ENCODE data around the gene MORN5.

The MORN5 gene

GRCh38 chr9:122206118-122207046 is 46.7 kb downstream of the MORN5 start:
- TF ChIP-seq PPARA (CRISPR knock-in tag; IDR thresholded peaks at IDR 0.05; ENCODE audit: borderline replicate concordance) (no peak), RARB (CRISPR knock-in tag; IDR thresholded peaks at IDR 0.05) (no peak), ESRRG (CRISPR knock-in tag; IDR thresholded peaks at IDR 0.05) (no peak), ZNF70 (CRISPR knock-in tag; IDR thresholded peaks at IDR 0.05) (no peak), CREB5 (CRISPR knock-in tag; IDR thresholded peaks at IDR 0.05; ENCODE audit: low read depth) (no peak), BACH2 (CRISPR knock-in tag; IDR thresholded peaks at IDR 0.05; ENCODE audit: borderline replicate concordance) (no peak), TOX (CRISPR knock-in tag; IDR thresholded peaks at IDR 0.05; ENCODE audit: borderline replicate concordance) (no peak), OSR1 (CRISPR knock-in tag; IDR thresholded peaks at IDR 0.05) (no peak), ZFP3 (CRISPR knock-in tag; IDR thresholded peaks at IDR 0.05) (no peak), ZC3H10 (CRISPR knock-in tag; IDR thresholded peaks at IDR 0.05) (no peak)
- TF ChIP-seq, protein P1, sequence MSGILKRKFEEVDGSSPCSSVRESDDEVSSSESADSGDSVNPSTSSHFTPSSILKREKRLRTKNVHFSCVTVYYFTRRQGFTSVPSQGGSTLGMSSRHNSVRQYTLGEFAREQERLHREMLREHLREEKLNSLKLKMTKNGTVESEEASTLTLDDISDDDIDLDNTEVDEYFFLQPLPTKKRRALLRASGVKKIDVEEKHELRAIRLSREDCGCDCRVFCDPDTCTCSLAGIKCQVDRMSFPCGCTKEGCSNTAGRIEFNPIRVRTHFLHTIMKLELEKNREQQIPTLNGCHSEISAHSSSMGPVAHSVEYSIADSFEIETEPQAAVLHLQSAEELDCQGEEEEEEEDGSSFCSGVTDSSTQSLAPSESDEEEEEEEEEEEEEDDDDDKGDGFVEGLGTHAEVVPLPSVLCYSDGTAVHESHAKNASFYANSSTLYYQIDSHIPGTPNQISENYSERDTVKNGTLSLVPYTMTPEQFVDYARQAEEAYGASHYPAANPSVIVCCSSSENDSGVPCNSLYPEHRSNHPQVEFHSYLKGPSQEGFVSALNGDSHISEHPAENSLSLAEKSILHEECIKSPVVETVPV (CRISPR knock-in tag; IDR thresholded peaks at IDR 0.05): no peak
- ATAC-seq: peak; percentile 40

- no peak for ATAC-seq
These were observed 47.4 kb downstream of the MORN5 start for GRCh38 chr9:122207096-122207495.

GRCh38 chr9:122209451-122209850 is 49.7 kb downstream of the MORN5 start:
- ATAC-seq: no peak
- no peak for TF ChIP-seq ZNF565 (CRISPR knock-in tag; conservative IDR thresholded peaks at IDR 0.05; ENCODE audit: low read depth)
- TF ChIP-seq PPARA (CRISPR knock-in tag; IDR thresholded peaks at IDR 0.05; ENCODE audit: borderline replicate concordance): no peak
- TF ChIP-seq GLIS3 (CRISPR knock-in tag; IDR thresholded peaks at IDR 0.05): no peak
- no peak for TF ChIP-seq TCF4 (CRISPR knock-in tag; IDR thresholded peaks at IDR 0.05; ENCODE audit: borderline replicate concordance)
- TF ChIP-seq ZNF70 (CRISPR knock-in tag; IDR thresholded peaks at IDR 0.05): no peak
- TF ChIP-seq ZNF8 (CRISPR knock-in tag; IDR thresholded peaks at IDR 0.05): no peak
- no peak for TF ChIP-seq TOX (CRISPR knock-in tag; IDR thresholded peaks at IDR 0.05; ENCODE audit: borderline replicate concordance)
- no peak for TF ChIP-seq SNAI2 (CRISPR knock-in tag; IDR thresholded peaks at IDR 0.05)
- TF ChIP-seq BACH2 (CRISPR knock-in tag; IDR thresholded peaks at IDR 0.05; ENCODE audit: borderline replicate concordance): no peak
- TF ChIP-seq, protein P2, sequence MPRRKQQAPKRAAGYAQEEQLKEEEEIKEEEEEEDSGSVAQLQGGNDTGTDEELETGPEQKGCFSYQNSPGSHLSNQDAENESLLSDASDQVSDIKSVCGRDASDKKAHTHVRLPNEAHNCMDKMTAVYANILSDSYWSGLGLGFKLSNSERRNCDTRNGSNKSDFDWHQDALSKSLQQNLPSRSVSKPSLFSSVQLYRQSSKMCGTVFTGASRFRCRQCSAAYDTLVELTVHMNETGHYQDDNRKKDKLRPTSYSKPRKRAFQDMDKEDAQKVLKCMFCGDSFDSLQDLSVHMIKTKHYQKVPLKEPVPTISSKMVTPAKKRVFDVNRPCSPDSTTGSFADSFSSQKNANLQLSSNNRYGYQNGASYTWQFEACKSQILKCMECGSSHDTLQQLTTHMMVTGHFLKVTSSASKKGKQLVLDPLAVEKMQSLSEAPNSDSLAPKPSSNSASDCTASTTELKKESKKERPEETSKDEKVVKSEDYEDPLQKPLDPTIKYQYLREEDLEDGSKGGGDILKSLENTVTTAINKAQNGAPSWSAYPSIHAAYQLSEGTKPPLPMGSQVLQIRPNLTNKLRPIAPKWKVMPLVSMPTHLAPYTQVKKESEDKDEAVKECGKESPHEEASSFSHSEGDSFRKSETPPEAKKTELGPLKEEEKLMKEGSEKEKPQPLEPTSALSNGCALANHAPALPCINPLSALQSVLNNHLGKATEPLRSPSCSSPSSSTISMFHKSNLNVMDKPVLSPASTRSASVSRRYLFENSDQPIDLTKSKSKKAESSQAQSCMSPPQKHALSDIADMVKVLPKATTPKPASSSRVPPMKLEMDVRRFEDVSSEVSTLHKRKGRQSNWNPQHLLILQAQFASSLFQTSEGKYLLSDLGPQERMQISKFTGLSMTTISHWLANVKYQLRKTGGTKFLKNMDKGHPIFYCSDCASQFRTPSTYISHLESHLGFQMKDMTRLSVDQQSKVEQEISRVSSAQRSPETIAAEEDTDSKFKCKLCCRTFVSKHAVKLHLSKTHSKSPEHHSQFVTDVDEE (CRISPR knock-in tag; IDR thresholded peaks at IDR 0.05): no peak
- TF ChIP-seq ISL1 (CRISPR knock-in tag; IDR thresholded peaks at IDR 0.05): no peak
- TF ChIP-seq ESRRG (CRISPR knock-in tag; IDR thresholded peaks at IDR 0.05): no peak
- no peak for TF ChIP-seq ZFP3 (CRISPR knock-in tag; IDR thresholded peaks at IDR 0.05)
- no peak for TF ChIP-seq CREB5 (CRISPR knock-in tag; IDR thresholded peaks at IDR 0.05; ENCODE audit: low read depth)
- no peak for TF ChIP-seq POU6F1 (CRISPR knock-in tag; IDR thresholded peaks at IDR 0.05; ENCODE audit: borderline replicate concordance, low read depth)

More at GRCh38 chr9:122207096-122207495, 47.4 kb downstream of the MORN5 start:
- no peak for TF ChIP-seq CSDC2 (CRISPR knock-in tag; IDR thresholded peaks at IDR 0.05)
- no peak for TF ChIP-seq GLIS3 (CRISPR knock-in tag; IDR thresholded peaks at IDR 0.05)
- TF ChIP-seq ISL1 (CRISPR knock-in tag; IDR thresholded peaks at IDR 0.05): no peak
- TF ChIP-seq, protein P2 (CRISPR knock-in tag; IDR thresholded peaks at IDR 0.05): no peak
- TF ChIP-seq SNAI2 (CRISPR knock-in tag; IDR thresholded peaks at IDR 0.05): no peak
- no peak for TF ChIP-seq ZFP3 (CRISPR knock-in tag; IDR thresholded peaks at IDR 0.05)
- TF ChIP-seq, protein P1 (CRISPR knock-in tag; IDR thresholded peaks at IDR 0.05): no peak

Data from SK-N-SH treated with all-trans-retinoic acid at 6 μM for 48 hours (cell line).